T follicular helper cell (primary cell): Measurements from ENCODE around the gene LRP6.

Experiments used
- DNase-seq: peaks from one replicate; pipeline ENCODE4 v3.0.0-alpha.2; 2020; ENCODE audit warnings: low read depth

LRP6 gene

DNA sequence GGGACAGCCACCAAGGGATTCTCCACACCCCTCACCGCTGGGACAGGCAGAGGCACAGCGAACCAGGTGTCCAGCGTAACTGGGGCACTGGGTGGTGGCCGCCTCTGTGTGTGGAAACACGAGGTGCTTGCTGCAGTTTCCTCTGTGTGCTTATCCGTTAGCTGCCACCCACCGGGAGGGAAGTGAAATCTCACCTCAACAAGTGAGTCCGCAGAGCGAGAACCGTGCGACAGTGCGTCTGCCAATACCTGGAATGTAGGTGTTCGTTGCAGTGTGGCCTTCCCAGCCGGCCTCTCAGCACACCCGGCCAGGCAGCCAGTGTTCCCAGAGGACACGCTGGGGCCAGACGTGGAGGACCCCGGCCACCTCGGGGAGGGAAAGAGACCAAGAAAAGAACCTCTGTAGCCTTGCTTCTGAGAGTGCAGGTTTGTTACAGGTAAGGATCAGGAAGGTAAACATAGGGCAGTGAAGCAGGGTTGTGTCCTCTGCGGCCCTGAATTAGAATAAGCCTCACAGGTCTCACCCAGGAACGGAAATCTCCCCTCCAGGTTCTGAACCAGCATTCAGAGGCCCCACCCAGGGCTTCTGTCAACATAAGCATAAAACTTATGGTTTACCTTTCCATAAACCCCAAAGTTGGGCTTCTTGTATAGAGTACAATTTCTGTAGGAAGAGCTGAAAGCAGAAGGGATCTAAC is 194.6 kb downstream of the LRP6 start:
- DNase-seq = no peak

DNA sequence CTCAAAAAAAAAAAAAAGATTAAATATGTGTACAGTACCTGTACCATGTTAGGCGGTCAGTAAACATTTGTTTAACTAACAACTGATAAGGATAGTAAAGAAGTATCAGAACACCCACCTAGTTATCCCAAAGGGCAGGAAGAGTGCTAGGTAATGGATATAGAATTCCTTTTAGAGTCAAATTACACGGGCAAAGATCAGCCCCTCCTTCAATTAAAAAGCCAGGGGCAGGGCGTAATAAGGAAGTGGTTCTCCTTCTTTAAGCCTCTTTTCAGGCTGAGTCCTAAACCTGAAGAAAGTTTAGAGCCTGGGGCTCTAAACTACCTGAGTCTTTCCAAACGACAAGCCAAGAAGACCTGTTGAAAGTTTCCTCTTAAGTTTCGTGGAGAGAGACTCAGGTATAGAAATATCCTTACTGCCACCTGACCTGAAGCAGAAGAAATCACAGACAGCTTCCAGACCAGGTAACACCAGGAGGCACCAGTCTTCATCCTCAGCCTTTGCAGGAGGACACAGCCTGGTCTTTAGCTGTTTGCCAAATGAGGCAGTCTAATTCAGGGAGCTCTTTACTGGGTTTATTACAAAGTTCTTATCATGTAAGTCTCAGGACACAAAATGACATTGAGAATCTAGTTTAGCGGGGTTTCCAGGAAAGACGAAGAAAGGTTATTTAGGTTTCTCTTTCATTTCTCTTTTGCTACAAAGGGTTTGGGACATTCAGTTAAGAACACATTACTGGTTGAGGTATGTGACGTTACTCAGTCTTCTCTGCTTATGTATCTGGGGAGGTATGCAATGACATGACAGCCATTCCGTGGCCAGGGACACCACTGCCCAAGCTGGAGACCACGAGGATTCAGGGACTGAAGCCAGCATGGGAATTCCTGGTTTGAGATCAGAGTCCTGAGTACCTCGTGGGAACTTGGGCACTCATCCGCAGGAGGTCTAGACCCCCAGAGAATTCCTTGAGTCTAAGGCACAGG is 195.9 kb downstream of the LRP6 start, which contains the start of gene BCL2L14:
Gene BCL2L14 (plus strand): TSS at position 266 of the 983 bp plus-strand sequence. CDS start 8,367 bp downstream, outside the sequence.
- no peak for DNase-seq

DNA sequence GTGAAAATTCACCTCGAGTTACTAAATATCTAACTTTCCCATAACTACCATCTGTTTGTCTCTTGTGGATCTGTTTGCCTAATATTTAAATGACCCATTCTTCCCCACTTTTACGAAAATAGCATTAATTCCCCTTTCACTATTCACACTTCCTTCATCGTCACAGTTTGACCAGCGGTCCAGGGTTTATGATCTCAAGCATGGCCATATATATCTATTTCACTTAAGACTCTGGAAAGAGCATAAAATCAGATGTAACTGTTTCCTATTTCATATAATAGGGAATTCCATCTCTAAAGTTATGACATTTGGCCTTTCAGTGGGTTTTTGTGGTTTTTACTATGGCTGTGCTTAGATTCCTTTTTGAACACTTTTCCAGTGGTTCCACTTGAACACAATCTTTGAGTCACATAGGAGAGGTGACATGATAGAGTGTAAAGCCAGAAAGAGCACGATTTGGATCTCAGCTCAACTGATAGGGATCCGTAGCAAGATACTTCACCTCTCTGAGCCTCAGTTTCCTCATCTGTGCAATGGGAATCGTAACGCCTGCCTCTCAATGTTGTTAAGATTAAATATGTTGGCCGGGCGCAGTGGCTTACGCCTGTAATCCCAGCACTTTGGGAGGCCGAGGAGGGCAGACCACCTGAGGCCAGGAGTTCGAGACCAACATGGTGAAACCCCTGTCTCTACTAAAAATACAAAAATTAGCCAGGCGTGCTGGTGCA is 196.9 kb downstream of the LRP6 start:
- DNase-seq = no peak

DNA sequence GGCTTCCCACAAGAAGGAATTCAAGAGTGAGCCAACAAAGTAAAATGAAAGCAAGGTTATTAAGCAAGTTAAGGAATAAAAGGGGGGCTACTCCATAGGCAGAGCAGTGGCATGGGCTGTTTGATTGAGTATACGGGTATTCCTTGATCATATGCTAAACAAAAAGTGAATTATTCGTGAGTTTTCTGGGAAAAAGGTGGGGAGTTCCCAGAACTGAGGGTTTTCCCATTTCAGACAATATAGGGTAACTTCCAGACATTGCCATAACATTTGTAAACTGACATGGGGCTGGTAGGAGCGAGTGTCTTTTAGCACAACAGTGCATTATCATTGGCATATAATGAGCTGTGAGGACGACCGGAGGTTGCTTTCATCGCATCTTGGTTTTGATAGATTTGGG is 198.1 kb downstream of the LRP6 start:
- no peak for DNase-seq
